GM23338 (cell line): ENCODE results near the gene LONRF2. TPM values are rescaled to one million over a fixed set of nuclear protein-coding genes. Genes with fewer than 3 reads are reported as not detected.
"Not testable (repeated sequence)": the region's sequence is repeated elsewhere in the genome, so short reads cannot be mapped to it uniquely, and the experiment has no call there.

Experiments used
- ATAC-seq: fragments of 200-7000 bp; cut with Tn5 transposase; 3 replicates; pipeline ENCODE4 v1.9.1; 2020
- DNase-seq: peaks from one replicate; pipeline ENCODE4 v3.0.0-alpha.2; 2015; ENCODE audit warnings: low spot score
- H2AFZ ChIP-seq: fragments of 200-600 bp; sonication (generic); 2 replicates; pipeline ENCODE4 v1.8.0; 2016; ENCODE audit warnings: antibody characterized with exemption, mild to moderate bottlenecking, moderate library complexity
- H3F3A ChIP-seq: fragments of 200-600 bp; sonication (generic); replicated peaks from 2 replicates; pipeline ENCODE4 v1.8.0; 2017; ENCODE audit warnings: antibody characterized with exemption, mixed run types, low read depth
- H3K27ac ChIP-seq: fragments of 200-600 bp; sonication (generic); 2 replicates; pipeline ENCODE4 v1.6.1; 2016; ENCODE audit warnings: low read depth
- H3K27me3 ChIP-seq: fragments of 200-600 bp; sonication (generic); 2 replicates; pipeline ENCODE4 v1.8.0; 2016; ENCODE audit warnings: mild to moderate bottlenecking, mixed run types, moderate library complexity; ENCODE audit not compliant: insufficient read depth
- H3K36me3 ChIP-seq: fragments of 200-600 bp; sonication (generic); 2 replicates; pipeline ENCODE4 v1.8.0; 2016; ENCODE audit warnings: mild to moderate bottlenecking; ENCODE audit not compliant: insufficient read depth
- H3K4me1 ChIP-seq: fragments of 200-600 bp; sonication (generic); 2 replicates; pipeline ENCODE4 v1.8.0; 2016; ENCODE audit warnings: mild to moderate bottlenecking, moderate library complexity; ENCODE audit not compliant: insufficient read depth
- H3K4me2 ChIP-seq: fragments of 200-600 bp; sonication (generic); 2 replicates; pipeline ENCODE4 v1.7.1; 2017; ENCODE audit warnings: mixed run types
- H3K4me3 ChIP-seq: fragments of 200-600 bp; sonication (generic); 2 replicates; pipeline ENCODE4 v1.6.1; 2016; ENCODE audit warnings: mixed run types
- H3K79me2 ChIP-seq: fragments of 200-600 bp; sonication (generic); replicated peaks from 2 replicates; pipeline ENCODE4 v1.8.0; 2017; ENCODE audit warnings: mild to moderate bottlenecking; ENCODE audit not compliant: insufficient read depth
- H3K9me2 ChIP-seq: fragments of 200-600 bp; sonication (generic); 2 replicates; pipeline ENCODE4 v1.8.0; 2017; ENCODE audit not compliant: insufficient read depth
- H4K20me1 ChIP-seq: fragments of 200-600 bp; sonication (generic); replicated peaks from 2 replicates; pipeline ENCODE4 v1.8.0; 2017; ENCODE audit warnings: mild to moderate bottlenecking; ENCODE audit not compliant: insufficient read depth
- H3K27ac Mint-ChIP-seq: 2 replicates; pipeline ENCODE4 v1.8.0; 2020; ENCODE audit warnings: inconsistent platforms, mild to moderate bottlenecking, moderate library complexity, mixed read lengths
- H3K27me3 Mint-ChIP-seq: 3 replicates; pipeline ENCODE4 v1.8.0; 2022; ENCODE audit warnings: low read depth, mild to moderate bottlenecking, moderate library complexity, mixed read lengths, inconsistent platforms; ENCODE audit not compliant: insufficient read depth, poor library complexity
- H3K36me3 Mint-ChIP-seq: 3 replicates; pipeline ENCODE4 v1.8.0; 2021; ENCODE audit warnings: low read depth, mild to moderate bottlenecking, inconsistent platforms, moderate library complexity, mixed read lengths
- H3K4me1 Mint-ChIP-seq: 3 replicates; pipeline ENCODE4 v1.8.0; 2020; ENCODE audit warnings: mild to moderate bottlenecking, inconsistent platforms, mixed read lengths
- H3K4me3 Mint-ChIP-seq: 3 replicates; pipeline ENCODE4 v1.8.0; 2021; ENCODE audit warnings: moderate library complexity, mild to moderate bottlenecking, inconsistent platforms, mixed read lengths
- H3K9me3 Mint-ChIP-seq: 3 replicates; pipeline ENCODE4 v1.8.0; 2020; ENCODE audit warnings: moderate library complexity, mild to moderate bottlenecking, inconsistent platforms, mixed read lengths
- CREB1 ChIP-seq: fragments of 250-450 bp; sonication (Bioruptor Pico); IDR thresholded peaks from 2 replicates; pipeline ENCODE4 v1.5.0; 2020; ENCODE audit warnings: low read depth, mild to moderate bottlenecking, moderate library complexity
- EZH2 ChIP-seq: fragments of 200-600 bp; sonication (generic); IDR thresholded peaks from one replicate; pipeline ENCODE4 v1.8.0; 2017; ENCODE audit warnings: antibody characterized with exemption, mild to moderate bottlenecking, low read depth; ENCODE audit not compliant: unreplicated experiment
- JUNB ChIP-seq: IDR thresholded peaks from one replicate; pipeline ENCODE4 v1.6.1; 2016; ENCODE audit warnings: antibody characterized with exemption; ENCODE audit not compliant: unreplicated experiment
- STAT1 ChIP-seq: IDR thresholded peaks from one replicate; pipeline ENCODE4 v1.6.1; 2016; ENCODE audit warnings: antibody characterized with exemption; ENCODE audit not compliant: unreplicated experiment
- ZNF114 ChIP-seq: fragments of 250-450 bp; sonication (Bioruptor Pico); IDR thresholded peaks from 2 replicates; pipeline ENCODE4 v1.5.0; 2020; ENCODE audit warnings: mild to moderate bottlenecking, moderate library complexity
- ZNF331 ChIP-seq: fragments of 250-450 bp; sonication (Bioruptor Pico); IDR thresholded peaks from 2 replicates; pipeline ENCODE4 v1.5.0; 2020; ENCODE audit warnings: low read depth, mild to moderate bottlenecking, moderate library complexity
- polyA plus RNA-seq: library from polyadenylated mRNA; unstranded; fragments of >200 nt; fragmentation: Nextera tagmentation; extraction: Ambion mirVana; gene quantifications from 2 replicates; pipeline ENCODE4 v1.2.1, GENCODE V29; 2016
- total RNA-seq: library from RNA; depleted of rRNA; stranded (reverse); fragments of >200 nt; shearing (Covaris generic); gene quantifications from 2 replicates; pipeline ENCODE4 v1.2.3, GENCODE V29; 2014
- TF ChIP-seq, protein P1 (sequence below): IDR thresholded peaks from one replicate; pipeline ENCODE4 v1.6.1; 2018; ENCODE audit warnings: antibody characterized with exemption; ENCODE audit not compliant: unreplicated experiment
- TF ChIP-seq, protein P2 (sequence below): IDR thresholded peaks from 2 replicates; pipeline ENCODE4 v1.6.1; 2016; ENCODE audit warnings: antibody characterized with exemption
- TF ChIP-seq, protein P3 (sequence below), 2 experiments: fragments of 200-600 bp in 1 of 2; sonication (generic) in 1 of 2; conservative IDR thresholded peaks; 2 replicates each; pipeline versions ENCODE4 v1.5.1 to v1.6.1; 2016 to 2017; ENCODE audit warnings: antibody characterized with exemption in 2 of 2, low read depth in 2 of 2, mild to moderate bottlenecking in 2 of 2, moderate library complexity in 1 of 2
- TF ChIP-seq, protein P4 (sequence below): fragments of 250-450 bp; sonication (Bioruptor Pico); IDR thresholded peaks from 2 replicates; pipeline ENCODE4 v1.5.0; 2020; ENCODE audit warnings: mild to moderate bottlenecking, moderate library complexity

The LONRF2 gene
- total and polyA plus RNA-seq, 2 experiments from 2014 or later, result 0.05 to 0.24 TPM

DNA sequence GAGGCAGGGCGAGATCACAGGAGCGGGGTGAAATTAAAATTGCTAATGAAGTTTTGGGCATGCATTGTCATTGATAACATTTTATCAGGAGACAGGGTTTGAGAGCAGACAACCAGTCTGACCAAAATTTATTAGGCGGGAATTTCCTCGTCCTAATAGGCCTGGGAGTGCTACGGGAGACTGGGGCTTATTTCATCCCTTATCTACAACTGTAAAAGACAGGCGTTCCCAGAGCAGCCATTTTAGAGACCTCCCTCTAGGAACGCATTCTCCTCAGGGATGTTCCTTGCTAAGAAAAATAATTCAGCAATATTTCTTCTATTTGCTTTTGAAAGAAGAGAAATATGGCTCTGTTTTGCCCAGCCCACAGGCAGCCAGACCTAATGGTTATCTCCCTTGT is 40.0 kb upstream of the LONRF2 start:
- peaks cover 14% of the 10 kb centered on the region for H3K36me3 ChIP-seq
- not testable (repeated sequence) for ATAC-seq, H3K79me2 ChIP-seq, H3K4me3 ChIP-seq, H3K9me2 ChIP-seq, H3K27ac ChIP-seq, H4K20me1 ChIP-seq, H3K4me2 ChIP-seq, H3F3A ChIP-seq, H3K4me1 ChIP-seq, H3K27ac Mint-ChIP-seq, H2AFZ ChIP-seq, H3K27me3 Mint-ChIP-seq, H3K4me3 Mint-ChIP-seq, H3K4me1 Mint-ChIP-seq, H3K27me3 ChIP-seq
- H3K36me3 Mint-ChIP-seq, result peaks cover 29% of the 10 kb centered on the region
- DNase-seq, result peak; percentile 23
- peaks cover 45% of the 10 kb centered on the region for H3K9me3 Mint-ChIP-seq

DNA sequence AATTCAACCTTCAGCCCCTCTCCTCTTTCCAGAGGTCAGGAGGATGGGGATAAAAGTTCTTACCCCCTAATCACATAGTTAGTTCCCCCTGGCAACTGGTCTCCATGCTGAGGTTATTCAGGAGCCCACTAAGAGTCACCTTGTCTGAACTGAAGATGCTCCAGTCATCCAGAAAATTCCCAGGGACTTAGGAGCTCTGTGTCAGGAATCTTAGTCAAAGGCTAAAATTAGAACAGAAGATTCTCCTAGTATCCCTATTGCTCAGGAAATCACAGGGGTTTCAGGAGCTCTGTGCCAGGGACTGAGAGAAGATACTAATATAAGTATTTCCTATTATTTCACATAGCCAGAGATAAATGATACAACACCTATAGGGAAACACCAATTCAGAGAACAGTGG is 37.3 kb upstream of the LONRF2 start:
- H3K27me3 ChIP-seq, result no peaks in the 10 kb centered on the region
- peaks cover 33% of the 10 kb centered on the region for H3K36me3 Mint-ChIP-seq
- no peak overlapping the region for H3K4me3 Mint-ChIP-seq
- peaks cover 19% of the 10 kb centered on the region; the same call in 1 of the 2 replicates for H3K9me2 ChIP-seq
- no peak for ATAC-seq
- H3K27ac Mint-ChIP-seq, result no peak overlapping the region
- H4K20me1 ChIP-seq, result no peaks in the 10 kb centered on the region
- H3K27ac ChIP-seq, result no peak overlapping the region
- no peaks in the 10 kb centered on the region for H3K79me2 ChIP-seq
- peaks cover 54% of the 10 kb centered on the region for H3K9me3 Mint-ChIP-seq
- no peak for DNase-seq
- no peaks in the 10 kb centered on the region for H3F3A ChIP-seq
- peaks cover 10% of the 10 kb centered on the region; the same call in 2 of the 3 replicates for H3K4me1 Mint-ChIP-seq
- H3K4me1 ChIP-seq, result no peaks in the 10 kb centered on the region
- peaks cover 14% of the 10 kb centered on the region for H3K36me3 ChIP-seq
- no peak overlapping the region for H3K4me2 ChIP-seq
- H3K4me3 ChIP-seq, result no peak overlapping the region
- H2AFZ ChIP-seq, result no peak overlapping the region
- peaks cover 4% of the 10 kb centered on the region for H3K27me3 Mint-ChIP-seq
- TF ChIP-seq JUNB (no peak), EZH2 (no peak), ZNF114 (CRISPR knock-in tag) (no peak), STAT1 (no peak), ZNF331 (no peak), CREB1 (no peak)
- TF ChIP-seq, protein P1, sequence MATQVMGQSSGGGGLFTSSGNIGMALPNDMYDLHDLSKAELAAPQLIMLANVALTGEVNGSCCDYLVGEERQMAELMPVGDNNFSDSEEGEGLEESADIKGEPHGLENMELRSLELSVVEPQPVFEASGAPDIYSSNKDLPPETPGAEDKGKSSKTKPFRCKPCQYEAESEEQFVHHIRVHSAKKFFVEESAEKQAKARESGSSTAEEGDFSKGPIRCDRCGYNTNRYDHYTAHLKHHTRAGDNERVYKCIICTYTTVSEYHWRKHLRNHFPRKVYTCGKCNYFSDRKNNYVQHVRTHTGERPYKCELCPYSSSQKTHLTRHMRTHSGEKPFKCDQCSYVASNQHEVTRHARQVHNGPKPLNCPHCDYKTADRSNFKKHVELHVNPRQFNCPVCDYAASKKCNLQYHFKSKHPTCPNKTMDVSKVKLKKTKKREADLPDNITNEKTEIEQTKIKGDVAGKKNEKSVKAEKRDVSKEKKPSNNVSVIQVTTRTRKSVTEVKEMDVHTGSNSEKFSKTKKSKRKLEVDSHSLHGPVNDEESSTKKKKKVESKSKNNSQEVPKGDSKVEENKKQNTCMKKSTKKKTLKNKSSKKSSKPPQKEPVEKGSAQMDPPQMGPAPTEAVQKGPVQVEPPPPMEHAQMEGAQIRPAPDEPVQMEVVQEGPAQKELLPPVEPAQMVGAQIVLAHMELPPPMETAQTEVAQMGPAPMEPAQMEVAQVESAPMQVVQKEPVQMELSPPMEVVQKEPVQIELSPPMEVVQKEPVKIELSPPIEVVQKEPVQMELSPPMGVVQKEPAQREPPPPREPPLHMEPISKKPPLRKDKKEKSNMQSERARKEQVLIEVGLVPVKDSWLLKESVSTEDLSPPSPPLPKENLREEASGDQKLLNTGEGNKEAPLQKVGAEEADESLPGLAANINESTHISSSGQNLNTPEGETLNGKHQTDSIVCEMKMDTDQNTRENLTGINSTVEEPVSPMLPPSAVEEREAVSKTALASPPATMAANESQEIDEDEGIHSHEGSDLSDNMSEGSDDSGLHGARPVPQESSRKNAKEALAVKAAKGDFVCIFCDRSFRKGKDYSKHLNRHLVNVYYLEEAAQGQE, result no peak
- TF ChIP-seq, protein P2, sequence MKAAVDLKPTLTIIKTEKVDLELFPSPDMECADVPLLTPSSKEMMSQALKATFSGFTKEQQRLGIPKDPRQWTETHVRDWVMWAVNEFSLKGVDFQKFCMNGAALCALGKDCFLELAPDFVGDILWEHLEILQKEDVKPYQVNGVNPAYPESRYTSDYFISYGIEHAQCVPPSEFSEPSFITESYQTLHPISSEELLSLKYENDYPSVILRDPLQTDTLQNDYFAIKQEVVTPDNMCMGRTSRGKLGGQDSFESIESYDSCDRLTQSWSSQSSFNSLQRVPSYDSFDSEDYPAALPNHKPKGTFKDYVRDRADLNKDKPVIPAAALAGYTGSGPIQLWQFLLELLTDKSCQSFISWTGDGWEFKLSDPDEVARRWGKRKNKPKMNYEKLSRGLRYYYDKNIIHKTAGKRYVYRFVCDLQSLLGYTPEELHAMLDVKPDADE, result no peak
- TF ChIP-seq, protein P3, sequence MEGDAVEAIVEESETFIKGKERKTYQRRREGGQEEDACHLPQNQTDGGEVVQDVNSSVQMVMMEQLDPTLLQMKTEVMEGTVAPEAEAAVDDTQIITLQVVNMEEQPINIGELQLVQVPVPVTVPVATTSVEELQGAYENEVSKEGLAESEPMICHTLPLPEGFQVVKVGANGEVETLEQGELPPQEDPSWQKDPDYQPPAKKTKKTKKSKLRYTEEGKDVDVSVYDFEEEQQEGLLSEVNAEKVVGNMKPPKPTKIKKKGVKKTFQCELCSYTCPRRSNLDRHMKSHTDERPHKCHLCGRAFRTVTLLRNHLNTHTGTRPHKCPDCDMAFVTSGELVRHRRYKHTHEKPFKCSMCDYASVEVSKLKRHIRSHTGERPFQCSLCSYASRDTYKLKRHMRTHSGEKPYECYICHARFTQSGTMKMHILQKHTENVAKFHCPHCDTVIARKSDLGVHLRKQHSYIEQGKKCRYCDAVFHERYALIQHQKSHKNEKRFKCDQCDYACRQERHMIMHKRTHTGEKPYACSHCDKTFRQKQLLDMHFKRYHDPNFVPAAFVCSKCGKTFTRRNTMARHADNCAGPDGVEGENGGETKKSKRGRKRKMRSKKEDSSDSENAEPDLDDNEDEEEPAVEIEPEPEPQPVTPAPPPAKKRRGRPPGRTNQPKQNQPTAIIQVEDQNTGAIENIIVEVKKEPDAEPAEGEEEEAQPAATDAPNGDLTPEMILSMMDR (conservative IDR thresholded peaks at IDR 0.05; ENCODE audit: low read depth in 2 of 2), result no peak
- TF ChIP-seq, protein P4, sequence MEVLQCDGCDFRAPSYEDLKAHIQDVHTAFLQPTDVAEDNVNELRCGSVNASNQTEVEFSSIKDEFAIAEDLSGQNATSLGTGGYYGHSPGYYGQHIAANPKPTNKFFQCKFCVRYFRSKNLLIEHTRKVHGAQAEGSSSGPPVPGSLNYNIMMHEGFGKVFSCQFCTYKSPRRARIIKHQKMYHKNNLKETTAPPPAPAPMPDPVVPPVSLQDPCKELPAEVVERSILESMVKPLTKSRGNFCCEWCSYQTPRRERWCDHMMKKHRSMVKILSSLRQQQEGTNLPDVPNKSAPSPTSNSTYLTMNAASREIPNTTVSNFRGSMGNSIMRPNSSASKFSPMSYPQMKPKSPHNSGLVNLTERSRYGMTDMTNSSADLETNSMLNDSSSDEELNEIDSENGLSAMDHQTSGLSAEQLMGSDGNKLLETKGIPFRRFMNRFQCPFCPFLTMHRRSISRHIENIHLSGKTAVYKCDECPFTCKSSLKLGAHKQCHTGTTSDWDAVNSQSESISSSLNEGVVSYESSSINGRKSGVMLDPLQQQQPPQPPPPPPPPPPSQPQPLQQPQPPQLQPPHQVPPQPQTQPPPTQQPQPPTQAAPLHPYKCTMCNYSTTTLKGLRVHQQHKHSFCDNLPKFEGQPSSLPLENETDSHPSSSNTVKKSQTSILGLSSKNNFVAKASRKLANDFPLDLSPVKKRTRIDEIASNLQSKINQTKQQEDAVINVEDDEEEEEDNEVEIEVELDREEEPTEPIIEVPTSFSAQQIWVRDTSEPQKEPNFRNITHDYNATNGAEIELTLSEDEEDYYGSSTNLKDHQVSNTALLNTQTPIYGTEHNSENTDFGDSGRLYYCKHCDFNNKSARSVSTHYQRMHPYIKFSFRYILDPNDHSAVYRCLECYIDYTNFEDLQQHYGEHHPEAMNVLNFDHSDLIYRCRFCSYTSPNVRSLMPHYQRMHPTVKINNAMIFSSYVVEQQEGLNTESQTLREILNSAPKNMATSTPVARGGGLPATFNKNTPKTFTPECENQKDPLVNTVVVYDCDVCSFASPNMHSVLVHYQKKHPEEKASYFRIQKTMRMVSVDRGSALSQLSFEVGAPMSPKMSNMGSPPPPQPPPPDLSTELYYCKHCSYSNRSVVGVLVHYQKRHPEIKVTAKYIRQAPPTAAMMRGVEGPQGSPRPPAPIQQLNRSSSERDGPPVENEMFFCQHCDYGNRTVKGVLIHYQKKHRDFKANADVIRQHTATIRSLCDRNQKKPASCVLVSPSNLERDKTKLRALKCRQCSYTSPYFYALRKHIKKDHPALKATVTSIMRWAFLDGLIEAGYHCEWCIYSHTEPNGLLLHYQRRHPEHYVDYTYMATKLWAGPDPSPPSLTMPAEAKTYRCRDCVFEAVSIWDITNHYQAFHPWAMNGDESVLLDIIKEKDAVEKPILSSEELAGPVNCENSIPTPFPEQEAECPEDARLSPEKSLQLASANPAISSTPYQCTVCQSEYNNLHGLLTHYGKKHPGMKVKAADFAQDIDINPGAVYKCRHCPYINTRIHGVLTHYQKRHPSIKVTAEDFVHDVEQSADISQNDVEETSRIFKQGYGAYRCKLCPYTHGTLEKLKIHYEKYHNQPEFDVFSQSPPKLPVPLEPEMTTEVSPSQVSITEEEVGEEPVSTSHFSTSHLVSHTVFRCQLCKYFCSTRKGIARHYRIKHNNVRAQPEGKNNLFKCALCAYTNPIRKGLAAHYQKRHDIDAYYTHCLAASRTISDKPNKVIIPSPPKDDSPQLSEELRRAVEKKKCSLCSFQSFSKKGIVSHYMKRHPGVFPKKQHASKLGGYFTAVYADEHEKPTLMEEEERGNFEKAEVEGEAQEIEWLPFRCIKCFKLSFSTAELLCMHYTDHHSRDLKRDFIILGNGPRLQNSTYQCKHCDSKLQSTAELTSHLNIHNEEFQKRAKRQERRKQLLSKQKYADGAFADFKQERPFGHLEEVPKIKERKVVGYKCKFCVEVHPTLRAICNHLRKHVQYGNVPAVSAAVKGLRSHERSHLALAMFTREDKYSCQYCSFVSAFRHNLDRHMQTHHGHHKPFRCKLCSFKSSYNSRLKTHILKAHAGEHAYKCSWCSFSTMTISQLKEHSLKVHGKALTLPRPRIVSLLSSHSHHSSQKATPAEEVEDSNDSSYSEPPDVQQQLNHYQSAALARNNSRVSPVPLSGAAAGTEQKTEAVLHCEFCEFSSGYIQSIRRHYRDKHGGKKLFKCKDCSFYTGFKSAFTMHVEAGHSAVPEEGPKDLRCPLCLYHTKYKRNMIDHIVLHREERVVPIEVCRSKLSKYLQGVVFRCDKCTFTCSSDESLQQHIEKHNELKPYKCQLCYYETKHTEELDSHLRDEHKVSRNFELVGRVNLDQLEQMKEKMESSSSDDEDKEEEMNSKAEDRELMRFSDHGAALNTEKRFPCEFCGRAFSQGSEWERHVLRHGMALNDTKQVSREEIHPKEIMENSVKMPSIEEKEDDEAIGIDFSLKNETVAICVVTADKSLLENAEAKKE (CRISPR knock-in tag), result no peak
